HG02642 (cell line): Measurements from ENCODE around the gene TMED7.
"Not testable (repeated sequence)": the region's sequence is repeated elsewhere in the genome, so short reads cannot be mapped to it uniquely, and the experiment has no call there.

Source experiments
- ATAC-seq: cut with Tn5 transposase; IDR thresholded peaks from one replicate; pipeline ENCODE4 v1.9.1; 2021; ENCODE audit warnings: mild to moderate bottlenecking; ENCODE audit not compliant: unreplicated experiment, poor library complexity

The TMED7 gene

GRCh38 chr5:115625579-115626444, at the start of gene TMED7:
TSS of gene TMED7 (minus strand) at chr5:115626036. CDS start at chr5:115625792, 244 bp downstream.
- peak; percentile 94 for ATAC-seq

DNA sequence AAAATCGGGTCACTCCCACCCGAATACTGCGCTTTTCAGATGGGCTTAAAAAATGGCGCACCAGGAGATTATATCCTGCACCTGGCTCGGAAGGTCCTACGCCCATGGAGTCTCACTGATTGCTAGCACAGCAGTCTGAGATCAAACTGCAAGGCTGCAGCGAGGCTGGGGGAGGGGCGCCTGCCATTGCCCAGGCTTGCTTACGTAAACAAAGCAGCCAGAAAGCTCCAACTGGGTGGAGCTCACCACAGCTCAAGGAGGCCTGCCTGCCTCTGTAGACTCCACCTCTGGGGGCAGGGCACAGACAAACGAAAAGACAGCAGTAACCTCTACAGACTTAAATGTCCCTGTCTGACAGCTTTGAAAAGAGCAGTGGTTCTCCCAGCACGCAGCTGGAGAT, 48.9 kb upstream of the TMED7 start:
- ATAC-seq = not testable (repeated sequence)

GRCh38 chr5:115673596-115673995, 47.8 kb upstream of the TMED7 start:
- ATAC-seq = no peak

DNA sequence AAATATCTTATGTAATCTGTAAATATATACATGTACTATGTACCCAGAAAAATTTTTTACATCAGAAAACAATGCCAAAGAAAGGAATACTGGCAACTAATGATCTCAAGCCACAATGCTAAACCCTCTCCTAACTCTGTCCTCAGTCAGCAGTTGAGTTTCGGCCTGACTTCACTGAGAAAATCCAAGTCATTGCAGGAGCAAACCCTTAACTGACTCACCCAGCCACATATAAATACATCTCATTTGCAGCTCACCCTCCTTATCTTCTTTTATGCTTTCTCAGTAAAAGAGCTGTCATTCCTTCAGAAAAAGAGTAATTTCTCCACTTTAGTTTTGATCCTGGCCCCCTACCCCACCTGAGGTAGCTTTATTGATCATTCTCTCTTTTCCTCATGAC, 46.1 kb upstream of the TMED7 start:
- ATAC-seq = no peak

DNA sequence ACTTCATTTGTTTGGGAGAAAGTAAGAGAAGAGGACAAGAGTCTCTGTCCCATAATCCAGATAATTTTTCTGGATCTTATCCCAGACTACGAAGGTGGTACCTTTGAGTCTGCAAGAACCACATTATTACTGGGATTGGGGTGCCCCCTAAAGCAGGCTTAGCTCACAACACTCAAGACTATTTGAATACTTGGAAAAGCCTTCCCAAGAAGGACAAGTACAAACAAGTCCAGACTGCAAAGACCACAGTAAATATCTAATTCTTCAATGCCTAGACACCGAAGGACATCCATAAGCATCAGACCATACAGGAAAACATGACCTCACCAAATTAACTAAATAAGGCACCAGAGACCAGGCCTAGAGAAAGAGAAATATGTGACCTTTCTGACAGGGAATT, 40.2 kb upstream of the TMED7 start:
- ATAC-seq = no peak

DNA sequence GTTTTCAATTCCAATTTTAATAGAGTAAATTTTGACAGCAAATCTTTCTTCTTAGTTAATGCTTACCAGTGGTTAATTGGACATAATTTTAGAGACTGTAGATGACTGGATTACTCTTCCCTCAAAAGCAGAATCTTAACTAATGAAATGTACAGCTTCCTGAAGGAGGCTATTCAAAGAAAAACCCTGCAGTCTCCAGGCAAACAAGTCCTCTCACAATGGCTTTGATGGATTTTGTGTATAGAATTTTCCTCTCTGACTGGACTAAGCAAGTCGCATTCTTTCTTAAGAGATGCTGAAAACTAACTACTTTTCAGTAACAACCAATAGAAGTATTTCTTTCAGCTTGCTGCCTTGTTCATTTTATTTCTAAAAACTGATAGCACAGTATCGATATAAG, 35.7 kb upstream of the TMED7 start:
- no peak for ATAC-seq

- no peak for ATAC-seq
Measured at GRCh38 chr5:115661101-115661500, 35.3 kb upstream of the TMED7 start.

GRCh38 chr5:115657881-115658233, 32.0 kb upstream of the TMED7 start:
- ATAC-seq = no peak

DNA sequence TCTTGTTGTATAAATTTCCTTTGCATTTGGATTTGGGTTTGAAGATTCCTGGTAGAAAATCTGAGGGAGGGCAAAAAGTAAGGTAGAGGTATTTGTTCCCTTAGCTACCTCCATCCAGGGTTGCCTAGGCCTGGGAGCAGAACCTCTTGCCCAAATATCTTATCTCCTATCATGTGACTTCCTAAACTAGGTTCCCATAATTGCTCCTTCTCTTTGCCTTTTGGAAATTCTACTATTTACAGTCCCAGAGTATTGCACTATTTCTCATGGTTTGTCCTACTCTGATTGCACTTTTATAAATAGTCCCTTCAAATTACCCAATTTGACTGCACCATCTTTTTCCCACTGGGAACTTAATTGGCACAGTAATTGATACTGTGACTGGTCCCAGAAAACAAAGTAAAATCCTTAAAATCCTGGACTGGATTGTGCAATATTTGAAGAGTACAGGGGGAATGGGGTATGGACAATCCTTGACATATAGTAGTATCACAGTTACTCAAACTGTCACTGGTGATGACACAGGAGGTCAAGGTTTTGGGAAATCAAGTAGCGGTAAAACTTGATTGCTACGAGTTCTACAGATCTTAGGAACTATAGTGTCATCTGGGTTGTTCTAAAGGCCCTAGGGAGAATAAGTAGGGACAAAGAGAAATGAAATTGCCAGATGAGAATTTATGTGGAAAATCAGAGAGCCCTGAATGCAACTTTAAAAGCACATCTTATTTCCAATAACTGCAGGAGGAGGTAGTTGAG, 31.5 kb upstream of the TMED7 start:
- ATAC-seq = no peak

GRCh38 chr5:115656404-115656803, 30.6 kb upstream of the TMED7 start:
- no peak for ATAC-seq

GRCh38 chr5:115655994-115656393, 30.2 kb upstream of the TMED7 start:
- ATAC-seq = no peak

DNA sequence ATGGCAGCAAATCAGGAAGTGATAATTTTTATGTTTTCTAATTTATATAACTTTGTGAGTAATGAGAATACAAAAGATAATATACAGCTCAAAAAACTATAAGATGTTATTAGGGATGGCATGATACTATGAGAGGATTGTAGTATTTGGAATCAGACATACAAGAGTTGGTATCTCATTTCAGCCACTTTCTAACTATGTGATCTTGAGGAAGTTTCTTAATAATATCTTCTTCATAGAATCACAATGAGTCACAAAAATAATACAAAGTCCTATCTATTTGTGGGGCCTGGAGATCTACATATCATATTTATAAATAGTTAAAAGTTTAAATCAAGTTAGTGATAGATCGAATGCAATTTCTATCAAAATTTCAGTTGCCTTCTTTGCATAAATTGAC, 23.7 kb upstream of the TMED7 start:
- ATAC-seq = no peak

GRCh38 chr5:115648056-115648455, 22.2 kb upstream of the TMED7 start:
- ATAC-seq = no peak

- not testable (repeated sequence) for ATAC-seq
Measured at GRCh38 chr5:115645386-115645785, 19.6 kb upstream of the TMED7 start.

GRCh38 chr5:115644046-115644445, 18.2 kb upstream of the TMED7 start:
- ATAC-seq = no peak

GRCh38 chr5:115641948-115642347, 16.1 kb upstream of the TMED7 start:
- no peak for ATAC-seq

GRCh38 chr5:115640274-115640673, 14.4 kb upstream of the TMED7 start:
- ATAC-seq = no peak

- no peak for ATAC-seq
Measured at GRCh38 chr5:115639377-115639776, 13.5 kb upstream of the TMED7 start.

- ATAC-seq = no peak
Measured at GRCh38 chr5:115637507-115637906, 11.7 kb upstream of the TMED7 start.

DNA sequence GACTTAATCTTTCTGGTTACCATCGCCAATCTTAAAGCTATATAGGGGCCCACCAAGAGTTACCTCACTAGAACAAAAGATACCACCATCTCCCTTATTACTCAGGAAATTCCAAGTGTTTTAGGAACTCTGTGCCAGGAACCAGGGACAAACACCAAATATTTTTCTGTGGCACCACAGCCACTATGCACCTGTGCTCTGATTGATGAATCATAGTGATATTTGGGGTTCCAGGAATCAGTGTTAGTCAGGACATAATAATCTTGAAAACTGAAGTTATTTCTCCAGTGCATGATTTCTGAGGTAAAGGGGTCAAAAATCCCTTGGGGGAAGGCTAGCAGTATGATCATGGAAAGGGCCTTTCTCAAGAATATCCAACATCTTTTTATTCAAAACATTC, 10.2 kb upstream of the TMED7 start:
- no peak for ATAC-seq

DNA sequence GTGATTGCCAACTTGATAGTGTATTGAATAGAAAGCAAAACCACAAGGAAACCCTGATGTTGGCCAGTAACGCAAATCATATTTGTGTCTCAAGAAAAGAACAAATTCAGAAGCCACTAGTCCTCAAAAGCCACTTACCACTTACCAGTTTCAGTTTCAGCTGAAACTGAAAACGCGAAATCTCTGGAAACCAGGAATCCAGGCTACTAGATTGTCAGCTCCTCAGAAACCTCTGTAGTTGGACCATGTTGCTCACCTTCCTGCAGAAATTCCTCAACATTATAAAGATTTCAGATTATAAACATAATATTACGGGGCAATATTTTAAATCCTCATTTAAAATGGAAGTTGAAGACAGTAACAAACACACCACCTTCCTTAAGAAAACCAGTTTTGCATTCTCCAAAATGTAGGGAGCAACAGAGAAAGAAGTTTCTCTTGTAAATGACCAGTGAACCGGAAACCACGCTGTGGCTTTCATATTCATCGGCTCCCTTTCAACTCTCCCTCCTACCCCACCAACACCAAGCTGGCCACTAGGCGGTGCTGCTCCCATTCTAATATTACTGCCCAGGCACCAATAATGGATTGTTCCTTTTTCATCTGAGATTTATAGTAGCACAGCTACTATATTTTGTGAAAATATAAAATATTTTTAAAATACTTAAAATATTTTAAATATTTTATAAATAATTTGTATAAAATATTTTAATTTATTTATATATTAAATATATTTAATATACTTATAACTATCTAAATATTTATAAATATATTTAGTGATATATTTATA, 8.7 kb upstream of the TMED7 start:
- peak; percentile 71 for ATAC-seq
